Stimulated activated CD4-positive, alpha-beta T cell treated with anti-CD3 and anti-CD28 coated beads, Interleukin-4, amount 100 ng/mL, for 48 hours (primary cell): ENCODE measurements around the gene TRDN.
"Not testable (repeated sequence)": the region's sequence is repeated elsewhere in the genome, so short reads cannot be mapped to it uniquely, and the experiment has no call there.

ENCODE experiments used
- DNase-seq, 2 donors: peaks; one replicate each; pipeline ENCODE4 v3.0.0-alpha.2; 2020; ENCODE audit warnings: low read depth in 2 of 2

Gene TRDN

DNA sequence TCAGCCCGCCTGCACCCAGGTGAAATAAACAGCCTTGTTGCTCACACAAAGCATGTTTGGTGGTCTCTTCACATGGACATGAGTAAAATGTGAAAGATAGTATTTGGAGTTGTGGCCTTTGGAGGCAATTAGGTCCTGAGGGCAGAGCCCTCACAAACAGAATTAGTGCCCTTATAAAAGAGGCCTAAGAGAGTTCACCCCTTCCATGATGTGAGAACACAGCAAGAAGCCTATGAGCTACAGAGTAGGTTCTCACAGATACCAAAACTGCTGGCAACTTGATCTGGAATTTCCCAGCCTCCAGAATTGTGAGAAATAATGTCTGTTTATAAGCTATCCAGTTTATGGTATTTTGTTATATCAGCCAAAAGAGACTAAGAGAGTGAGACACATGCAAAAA, 74.5 kb downstream of the TRDN start:
- no peak for DNase-seq

DNA sequence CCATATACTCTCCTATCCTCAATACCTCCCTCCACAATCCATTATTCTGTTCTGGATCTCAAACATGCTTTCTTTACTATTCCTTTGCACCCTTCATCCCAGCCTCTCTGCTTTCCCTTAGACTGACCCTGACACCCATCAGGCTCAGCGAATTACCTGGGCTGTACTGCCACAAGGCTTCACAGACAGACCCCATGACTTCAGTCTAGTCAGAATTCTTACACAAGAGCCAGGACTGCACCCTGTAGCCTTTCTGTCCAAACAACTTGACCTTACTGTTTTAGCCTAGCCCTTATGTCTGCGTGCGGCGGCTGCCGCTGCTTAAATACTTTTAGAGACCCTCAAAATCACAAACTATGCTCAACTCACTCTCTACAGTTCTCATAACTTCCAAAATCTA, 76.9 kb downstream of the TRDN start:
- DNase-seq: not testable (repeated sequence)

DNA sequence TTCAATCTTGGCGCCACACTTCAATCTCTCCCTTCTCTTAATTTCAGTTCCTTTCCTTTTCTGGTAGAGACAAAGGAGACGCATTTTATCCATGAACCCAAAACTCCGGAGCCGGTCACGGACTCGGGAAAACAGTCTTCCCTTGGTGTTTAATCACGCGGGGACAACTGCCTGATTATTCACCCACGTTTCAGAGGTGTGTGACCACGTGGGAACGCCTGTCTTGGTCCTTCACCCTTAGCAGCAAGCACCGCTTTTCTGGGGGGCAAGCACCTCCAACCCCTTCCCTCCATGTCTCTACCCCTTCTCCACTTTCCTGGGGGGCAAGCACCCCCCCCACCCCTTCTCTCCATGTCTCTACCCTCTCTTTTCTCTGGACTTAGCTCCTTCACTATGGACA, 79.3 kb downstream of the TRDN start:
- DNase-seq: not testable (repeated sequence)

GRCh38 chr6:123551939-123552707, 84.6 kb downstream of the TRDN start:
- no peak for DNase-seq

- DNase-seq: no peak
These were observed 86.6 kb downstream of the TRDN start for GRCh38 chr6:123550052-123550617.

GRCh38 chr6:123549476-123549875, 87.3 kb downstream of the TRDN start:
- no peak for DNase-seq

DNA sequence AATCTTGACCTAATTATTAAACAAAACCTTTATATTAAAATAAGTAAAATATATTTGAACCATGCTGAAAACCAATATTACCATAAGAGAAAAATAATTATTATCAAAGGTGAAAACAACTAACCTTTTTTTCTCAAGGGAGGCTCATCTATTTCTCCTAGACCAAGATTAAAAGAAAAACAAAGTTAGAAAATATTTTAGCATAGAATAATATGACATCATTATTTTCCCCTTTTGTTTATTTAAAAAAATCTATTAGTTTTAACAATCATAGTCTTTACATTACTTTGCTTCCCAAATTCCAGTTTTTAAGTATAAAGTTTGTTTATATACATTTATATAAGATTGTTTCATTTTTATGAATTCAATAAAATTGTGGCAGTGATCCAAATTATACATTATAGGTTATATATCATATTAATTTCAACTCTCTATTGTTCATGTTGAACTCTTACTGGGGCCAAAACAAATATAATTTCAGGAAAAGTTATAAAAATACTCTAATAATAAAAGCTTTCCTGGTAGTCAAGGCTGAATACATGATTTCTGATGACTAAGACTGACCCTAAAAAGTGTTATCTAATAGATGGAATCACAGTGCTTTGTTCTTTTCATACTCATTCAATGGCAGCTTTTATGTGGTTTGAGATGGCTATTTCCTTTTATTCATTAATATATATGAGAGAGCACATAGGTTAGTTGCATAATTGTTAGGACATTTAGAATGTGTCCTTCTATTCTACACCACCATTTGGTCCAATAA, 89.4 kb downstream of the TRDN start:
- DNase-seq: no peak

- DNase-seq: no peak
These were observed 90.2 kb downstream of the TRDN start for GRCh38 chr6:123546537-123546936.

DNA sequence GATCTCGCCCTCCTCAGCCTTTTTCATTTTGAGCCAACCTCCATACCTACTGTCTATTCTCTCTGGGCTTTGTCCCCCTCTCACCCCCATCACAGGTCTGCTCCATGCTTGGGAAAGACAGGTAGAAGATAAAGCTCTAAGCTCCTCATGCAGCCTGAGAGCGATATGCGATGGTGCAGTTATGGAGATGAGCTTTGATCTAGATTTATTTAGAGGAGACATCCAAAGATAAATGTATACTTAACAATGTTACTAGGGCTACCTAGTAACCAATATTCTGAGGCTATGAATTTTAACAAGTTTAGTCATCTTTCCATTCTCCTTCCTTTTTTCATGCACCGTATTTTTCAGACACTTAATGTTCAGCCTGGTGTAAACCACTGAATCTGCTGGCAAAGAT, 95.3 kb downstream of the TRDN start:
- DNase-seq: no peak

GRCh38 chr6:123533862-123534648, 102.7 kb downstream of the TRDN start:
- DNase-seq: no peak

- DNase-seq: no peak
These were observed 106.9 kb downstream of the TRDN start for GRCh38 chr6:123529843-123530242.

- no peak for DNase-seq
These were observed 107.7 kb downstream of the TRDN start for GRCh38 chr6:123529058-123529457.

DNA sequence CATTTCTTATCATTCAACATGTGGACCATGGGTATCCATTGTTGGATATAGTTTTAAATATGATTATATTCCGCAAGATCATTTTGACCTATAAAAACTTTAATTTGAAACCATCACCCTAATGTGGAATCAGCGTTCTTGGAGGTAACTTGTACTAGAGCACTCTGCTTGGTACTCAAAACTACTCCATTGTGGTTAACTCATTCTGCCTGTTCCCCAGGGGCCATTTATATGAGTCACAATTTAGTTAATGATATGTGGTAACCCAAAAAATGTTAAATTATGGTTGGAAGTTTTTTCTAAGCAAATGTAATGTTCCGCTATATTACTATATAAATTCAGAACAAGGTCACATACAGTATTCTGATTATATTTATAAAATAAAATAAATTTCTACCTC, 109.3 kb downstream of the TRDN start:
- no peak for DNase-seq

DNA sequence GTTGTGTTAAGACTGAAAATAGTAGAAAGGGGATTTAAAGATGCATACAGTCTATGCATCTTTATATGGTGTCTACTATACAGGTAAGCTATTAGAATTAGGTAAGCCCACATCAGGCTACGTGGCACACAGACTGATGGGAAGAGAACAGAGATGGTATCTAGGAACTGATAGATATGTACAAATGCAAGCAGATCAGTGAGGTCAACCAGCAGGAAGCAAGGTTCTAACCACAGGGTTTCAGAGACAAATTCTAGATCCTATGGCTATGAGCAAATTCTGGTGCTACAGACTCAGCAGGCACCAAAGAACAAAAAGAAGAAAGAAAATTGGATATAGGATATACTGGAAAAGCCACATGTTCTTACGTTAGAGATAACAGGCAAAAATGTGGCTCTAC, 110.6 kb downstream of the TRDN start:
- no peak for DNase-seq

GRCh38 chr6:123524781-123525180, 112.0 kb downstream of the TRDN start:
- DNase-seq: no peak

DNA sequence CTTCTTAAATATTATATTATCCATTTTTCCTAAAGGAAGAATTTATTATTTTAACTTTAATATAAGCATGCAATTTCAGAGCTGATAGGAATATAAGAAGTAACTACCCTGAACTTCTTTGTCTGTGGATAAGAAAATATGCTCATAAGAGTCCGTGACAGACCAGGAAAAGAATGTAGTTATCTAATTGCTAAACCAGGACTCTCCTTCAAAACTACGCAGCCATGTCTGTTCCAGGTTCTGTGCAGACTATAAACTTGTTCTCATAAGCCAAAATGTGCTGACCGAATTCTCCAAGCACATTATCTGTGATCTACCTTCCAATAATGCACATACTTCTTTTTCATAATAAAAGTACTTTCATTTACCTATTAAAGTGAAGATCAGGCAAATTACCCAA, 116.5 kb downstream of the TRDN start:
- no peak for DNase-seq

DNA sequence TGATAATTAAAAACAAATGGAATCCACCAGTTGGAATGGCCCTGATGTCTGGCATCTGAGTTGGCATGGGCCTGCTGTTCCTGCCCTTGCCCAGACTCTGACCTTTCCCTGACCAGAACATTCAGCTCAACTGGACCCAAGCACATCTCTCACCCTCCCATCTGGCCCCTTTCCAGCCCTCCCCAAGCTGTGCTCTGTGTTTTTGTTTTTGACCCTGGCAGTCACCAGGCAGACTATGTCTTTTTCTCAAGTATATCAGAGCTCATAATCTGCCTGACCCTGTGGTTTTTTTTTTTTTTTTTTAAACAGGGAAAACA, 117.6 kb downstream of the TRDN start:
- DNase-seq: no peak

DNA sequence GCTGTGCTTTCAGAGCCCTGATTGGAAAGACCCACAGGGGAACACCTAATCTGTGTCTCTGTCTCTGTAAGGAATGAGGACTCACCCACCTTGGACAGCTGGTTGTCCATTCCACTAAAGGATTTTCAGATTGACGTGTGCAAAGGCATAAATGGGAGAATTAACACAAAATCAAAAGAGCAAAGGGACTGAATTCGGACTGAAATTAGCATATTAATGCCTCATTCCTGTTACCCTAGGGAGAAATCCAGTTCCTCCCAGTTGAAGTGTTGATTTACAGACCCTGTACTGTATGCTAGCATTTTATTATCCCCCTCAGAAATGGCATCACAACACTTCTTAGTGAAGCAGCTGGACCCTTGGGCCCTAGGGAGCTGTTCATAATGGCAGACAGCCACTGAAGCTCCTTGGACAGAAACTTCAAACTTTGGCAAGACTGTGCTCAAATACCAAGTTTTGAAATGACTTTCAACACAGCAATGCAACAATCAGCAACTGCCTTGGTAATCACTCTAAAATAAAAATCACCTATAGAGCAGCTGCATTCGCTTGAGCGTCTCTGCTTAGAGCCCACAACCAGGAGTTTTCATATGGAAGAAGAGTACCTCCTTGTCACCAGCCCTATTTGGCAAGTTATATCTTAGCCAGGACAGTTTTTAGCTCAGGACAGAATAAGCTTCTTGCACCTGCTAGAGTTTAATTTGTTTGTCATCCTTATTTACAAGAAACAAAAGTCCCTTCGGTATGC, 118.1 kb downstream of the TRDN start:
- no peak for DNase-seq

DNA sequence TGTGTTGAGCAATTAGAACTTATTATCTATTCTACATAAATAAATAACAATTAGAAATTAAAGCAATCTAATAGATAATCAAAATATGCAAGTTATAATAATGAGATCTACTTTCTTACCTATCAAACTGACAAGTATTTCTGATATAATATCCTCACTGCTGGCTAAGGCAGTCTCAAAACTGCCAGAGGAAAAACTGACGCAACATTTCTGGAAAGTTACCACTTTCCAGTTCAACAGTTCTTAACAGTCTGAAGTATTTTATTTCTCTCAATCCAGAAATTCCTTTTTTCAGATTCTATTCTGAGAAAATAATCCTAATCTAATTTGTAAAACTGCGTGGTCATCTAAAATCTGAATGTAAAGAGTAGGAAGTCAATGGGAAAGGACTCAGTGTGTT, 121.0 kb downstream of the TRDN start:
- DNase-seq: no peak

DNA sequence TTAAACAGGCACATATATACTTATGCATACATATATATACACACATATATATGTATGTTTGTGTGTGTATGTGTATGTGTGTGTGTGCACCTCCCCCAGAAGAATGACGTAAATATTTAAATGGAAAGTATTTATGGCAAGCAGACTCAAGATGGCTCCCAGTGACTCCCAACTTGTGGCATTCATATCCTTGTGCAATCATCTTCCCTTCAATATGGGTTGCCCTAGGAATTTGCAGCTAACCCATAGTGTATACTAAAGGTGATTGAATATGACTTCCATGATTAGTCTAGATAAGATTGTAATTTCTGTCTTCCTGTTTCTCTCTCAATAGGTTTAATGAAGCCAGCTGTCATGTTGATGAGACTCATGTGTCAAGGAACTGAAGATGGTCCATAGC, 127.6 kb downstream of the TRDN start:
- no peak for DNase-seq

DNA sequence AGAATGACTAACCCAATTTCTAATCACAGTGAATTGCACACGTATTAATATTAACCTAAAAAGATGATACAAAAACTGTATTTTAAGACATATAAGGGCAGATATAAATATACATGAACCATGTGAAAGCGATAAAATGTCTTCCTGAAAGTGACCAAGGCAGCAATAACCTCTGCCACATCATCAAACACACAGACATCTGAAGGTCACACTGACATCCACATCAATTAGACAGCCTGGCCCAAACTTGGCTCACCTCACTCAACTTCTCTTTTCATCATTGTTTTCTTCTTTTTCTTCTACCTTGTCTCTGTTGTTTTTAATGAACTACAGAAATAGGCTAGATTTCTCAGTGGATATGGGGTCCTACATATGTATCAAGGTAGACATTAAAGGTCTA, 128.5 kb downstream of the TRDN start:
- DNase-seq: no peak

DNA sequence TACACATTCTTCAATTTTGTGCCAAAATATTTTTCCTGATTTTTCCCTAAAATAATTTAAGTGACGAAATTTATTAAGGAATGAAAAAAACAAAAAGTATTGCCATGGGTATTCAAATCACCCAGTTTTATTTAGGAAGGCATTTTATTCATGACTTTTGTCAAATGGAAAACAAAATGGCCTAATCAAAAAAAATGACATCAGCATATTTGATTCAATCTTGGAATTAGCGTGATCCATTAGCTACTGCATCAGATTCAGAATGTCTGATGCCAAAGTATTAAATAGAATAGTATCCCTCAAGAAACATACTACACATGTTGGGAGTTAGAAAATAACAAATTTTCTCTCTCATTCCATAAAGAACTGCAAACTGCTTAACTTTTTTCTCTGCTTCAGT, 129.2 kb downstream of the TRDN start:
- DNase-seq: no peak
